ENCODE measurements around the gene VTI1B.

DNA sequence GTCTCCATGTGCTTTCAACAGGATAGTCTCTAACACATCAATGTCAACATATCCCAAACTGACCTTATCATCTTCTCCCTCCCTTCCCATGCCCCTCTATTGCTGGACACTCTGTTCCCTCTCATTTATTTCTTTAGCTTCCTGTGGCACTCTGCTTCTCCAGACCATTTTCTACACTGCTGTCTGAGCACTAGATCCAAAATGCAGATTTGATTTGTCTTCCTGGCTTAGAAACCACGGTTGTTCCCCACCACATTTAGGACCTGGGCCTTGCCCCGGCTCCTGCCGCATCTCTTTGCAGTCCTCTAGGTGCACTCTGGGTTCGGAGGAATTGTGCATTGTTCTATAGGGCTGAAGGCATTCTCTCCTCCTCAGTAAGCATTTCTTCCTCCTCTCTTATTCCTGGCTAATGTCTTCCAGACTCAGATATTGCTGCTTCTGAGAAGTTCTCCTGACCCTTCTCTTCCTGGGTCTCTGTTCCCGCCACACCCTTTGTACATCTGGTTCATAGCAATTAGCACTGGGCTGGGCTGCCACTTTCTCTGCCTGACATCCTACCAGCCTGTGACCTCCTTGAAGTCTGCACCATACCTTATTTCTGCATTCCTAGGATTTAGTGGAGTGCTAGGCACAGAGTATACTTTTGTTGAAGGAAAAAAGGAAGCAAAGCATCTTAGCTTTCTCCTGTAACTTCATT is 40.8 kb downstream of the VTI1B start:
- TF ChIP-seq, protein P1, sequence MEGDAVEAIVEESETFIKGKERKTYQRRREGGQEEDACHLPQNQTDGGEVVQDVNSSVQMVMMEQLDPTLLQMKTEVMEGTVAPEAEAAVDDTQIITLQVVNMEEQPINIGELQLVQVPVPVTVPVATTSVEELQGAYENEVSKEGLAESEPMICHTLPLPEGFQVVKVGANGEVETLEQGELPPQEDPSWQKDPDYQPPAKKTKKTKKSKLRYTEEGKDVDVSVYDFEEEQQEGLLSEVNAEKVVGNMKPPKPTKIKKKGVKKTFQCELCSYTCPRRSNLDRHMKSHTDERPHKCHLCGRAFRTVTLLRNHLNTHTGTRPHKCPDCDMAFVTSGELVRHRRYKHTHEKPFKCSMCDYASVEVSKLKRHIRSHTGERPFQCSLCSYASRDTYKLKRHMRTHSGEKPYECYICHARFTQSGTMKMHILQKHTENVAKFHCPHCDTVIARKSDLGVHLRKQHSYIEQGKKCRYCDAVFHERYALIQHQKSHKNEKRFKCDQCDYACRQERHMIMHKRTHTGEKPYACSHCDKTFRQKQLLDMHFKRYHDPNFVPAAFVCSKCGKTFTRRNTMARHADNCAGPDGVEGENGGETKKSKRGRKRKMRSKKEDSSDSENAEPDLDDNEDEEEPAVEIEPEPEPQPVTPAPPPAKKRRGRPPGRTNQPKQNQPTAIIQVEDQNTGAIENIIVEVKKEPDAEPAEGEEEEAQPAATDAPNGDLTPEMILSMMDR (IDR thresholded peaks at IDR 0.05): no peak
- TF ChIP-seq POLR2A (IDR thresholded peaks at IDR 0.05): no peak
- no peak for TF ChIP-seq EP300 (IDR thresholded peaks at IDR 0.05)
